Liver (tissue), 9 donors: ENCODE results near the gene RCOR2. TPM values are rescaled to one million over a fixed set of nuclear protein-coding genes. Genes with fewer than 3 reads are reported as not detected.

Experiments
- DNase-seq: peaks from one replicate; pipeline ENCODE4 v3.0.0-alpha.2; 2017; ENCODE audit warnings: low spot score
- H3K27ac ChIP-seq, 2 donors: one replicate each; pipeline ENCODE4 v1.7.0; 2013; ENCODE audit warnings: inconsistent platforms in 2 of 2, low read length in 2 of 2, control low read depth in 1 of 2, low read depth in 1 of 2, mild to moderate bottlenecking in 1 of 2
- H3K27me3 ChIP-seq, 4 donors: one replicate each; pipeline versions ENCODE4 v1.6.1 to v1.7.0; 2013; ENCODE audit warnings: low read length in 3 of 4, inconsistent platforms in 1 of 4, mild to moderate bottlenecking in 1 of 4, moderate library complexity in 1 of 4; ENCODE audit not compliant: control insufficient read depth in 4 of 4, insufficient read depth in 4 of 4
- H3K36me3 ChIP-seq, 4 donors: one replicate each; pipeline versions ENCODE4 v1.6.1 to v1.7.0; 2013; ENCODE audit warnings: low read length in 3 of 4, mild to moderate bottlenecking in 3 of 4, low read depth in 1 of 4, moderate library complexity in 1 of 4; ENCODE audit not compliant: control insufficient read depth in 4 of 4, insufficient read depth in 3 of 4
- H3K4me1 ChIP-seq, 4 donors: one replicate each; pipeline versions ENCODE4 v1.6.1 to v1.7.0; 2013; ENCODE audit warnings: low read length in 3 of 4, mild to moderate bottlenecking in 3 of 4, moderate library complexity in 1 of 4; ENCODE audit not compliant: control insufficient read depth in 4 of 4, insufficient read depth in 4 of 4
- H3K4me3 ChIP-seq, 3 donors: one replicate each; pipeline versions ENCODE4 v1.6.1 to v1.7.0; 2013; ENCODE audit warnings: low read length in 3 of 3, control low read depth in 1 of 3, low read depth in 1 of 3, mild to moderate bottlenecking in 1 of 3
- H3K9ac ChIP-seq, 2 donors: one replicate each; pipeline ENCODE4 v1.7.0; 2013; ENCODE audit warnings: low read length in 2 of 2, mild to moderate bottlenecking in 2 of 2, moderate library complexity in 2 of 2, control low read depth in 1 of 2, low read depth in 1 of 2
- H3K9me3 ChIP-seq, 4 donors: one replicate each; pipeline versions ENCODE4 v1.6.1 to v1.7.0; 2013; ENCODE audit warnings: low read length in 3 of 4; ENCODE audit not compliant: control insufficient read depth in 4 of 4
- CTCF ChIP-seq: fragments of 150-350 bp; IDR thresholded peaks from 2 replicates; pipeline ENCODE4 v1.5.1; 2017; ENCODE audit warnings: improper control_type of control experiment, low read depth, low read length; ENCODE audit not compliant: missing input control
- FOXA1 ChIP-seq: IDR thresholded peaks from 2 replicates; pipeline ENCODE4 v1.6.1; 2016; ENCODE audit warnings: antibody characterized with exemption
- FOXA2 ChIP-seq: IDR thresholded peaks from 2 replicates; pipeline ENCODE4 v1.6.1; 2016; ENCODE audit warnings: antibody characterized with exemption
- HNF4A ChIP-seq, 2 donors: conservative IDR thresholded peaks; 2 replicates each; pipeline ENCODE4 v1.6.1; 2016; ENCODE audit warnings: antibody characterized with exemption in 2 of 2, mild to moderate bottlenecking in 2 of 2
- HNF4G ChIP-seq: IDR thresholded peaks from 2 replicates; pipeline ENCODE4 v1.6.1; 2016; ENCODE audit warnings: antibody characterized with exemption
- JUND ChIP-seq, 2 donors: IDR thresholded peaks; 2 replicates each; pipeline ENCODE4 v1.6.1; 2016; ENCODE audit warnings: antibody characterized with exemption in 2 of 2
- MAX ChIP-seq: IDR thresholded peaks from 2 replicates; pipeline ENCODE4 v1.6.1; 2016; ENCODE audit warnings: antibody characterized with exemption
- NR2F2 ChIP-seq: IDR thresholded peaks from 2 replicates; pipeline ENCODE4 v1.6.1; 2016; ENCODE audit warnings: antibody characterized with exemption
- RAD21 ChIP-seq, 2 donors: IDR thresholded peaks; 2 replicates each; pipeline ENCODE4 v1.6.1; 2016; ENCODE audit warnings: antibody characterized with exemption in 2 of 2, mild to moderate bottlenecking in 2 of 2
- SP1 ChIP-seq: IDR thresholded peaks from 2 replicates; pipeline ENCODE4 v1.6.1; 2018; ENCODE audit warnings: antibody characterized with exemption, mild to moderate bottlenecking
- TAF1 ChIP-seq: conservative IDR thresholded peaks from 2 replicates; pipeline ENCODE4 v1.6.1; 2016; ENCODE audit warnings: antibody characterized with exemption, mild to moderate bottlenecking
- YY1 ChIP-seq: IDR thresholded peaks from 2 replicates; pipeline ENCODE4 v1.6.1; 2016; ENCODE audit warnings: antibody characterized with exemption, mild to moderate bottlenecking
- ZBTB33 ChIP-seq: IDR thresholded peaks from 2 replicates; pipeline ENCODE4 v1.6.1; 2016; ENCODE audit warnings: antibody characterized with exemption
- WGBS: extraction: QIAGEN DNeasy Blood & Tissue Kit; methylation state at CpG from one replicate; pipeline ENCODE4 v1.1.7; 2013; 5-methylcytosine and 5-hydroxymethylcytosine counted together
- polyA plus RNA-seq, 2 donors: library from polyadenylated mRNA; stranded (reverse) in 1 of 2; unstranded in 1 of 2; fragments of 200-250 nt in 1 of 2; fragments of >200 nt in 1 of 2; fragmentation: Nextera tagmentation in 1 of 2; extraction: Ambion mirVana in 1 of 2; gene quantifications; one replicate each; pipeline versions ENCODE4 v1.2.1 to v1.2.3, GENCODE V29; 2013 to 2015
- total RNA-seq, 2 donors: library from RNA; depleted of rRNA; stranded (reverse); fragments of >200 nt; gene quantifications; one replicate each; pipeline ENCODE4 v1.2.3, GENCODE V29; 2014
- donor health status: healthy.
- donor health status: healthy.
- donor health status: healthy.
- donor health status: healthy.
- donor health status: healthy.

The RCOR2 gene
- total and polyA plus RNA-seq, 4 donors = 0.05 to 0.19 TPM; not detected in 2

GRCh38 chr11:63913866-63914830 lies 2.8 kb downstream of the RCOR2 start:
- Histone ChIP-seq H3K4me3 (no peak overlapping the region), H3K9ac (no peak overlapping the region), H3K27me3 (peaks cover 0 to 3% (median 0%) of the 10 kb centered on the region in 4 donors), H3K4me1 (peaks cover 12 to 22% (median 19%) of the 10 kb centered on the region in 4 donors), H3K36me3 (peaks cover 0 to 1% (median 0%) of the 10 kb centered on the region in 4 donors), H3K9me3 (no peaks in the 10 kb centered on the region), H3K27ac (no peak overlapping the region)
- TF ChIP-seq FOXA1 (no peak), CTCF (no peak), JUND (IDR thresholded peaks at IDR 0.05) (no peak), FOXA2 (no peak), HNF4A (conservative IDR thresholded peaks at IDR 0.05) (no peak), SP1 (no peak), RAD21 (IDR thresholded peaks at IDR 0.05) (no peak), NR2F2 (no peak), ZBTB33 (no peak), MAX (no peak), TAF1 (no peak)
- no peak for DNase-seq
- WGBS = 91% methylated on average over 34 of the region's 34 CpGs

GRCh38 chr11:63912678-63913077 lies 4.3 kb downstream of the RCOR2 start:
- Histone ChIP-seq H3K9ac (no peak overlapping the region), H3K36me3 (peaks cover 5 to 10% (median 8%) of the 10 kb centered on the region in 4 donors), H3K27ac (no peak overlapping the region), H3K4me3 (no peak overlapping the region), H3K9me3 (no peaks in the 10 kb centered on the region), H3K27me3 (peaks cover 0 to 3% (median 0%) of the 10 kb centered on the region in 4 donors), H3K4me1 (peaks cover 10 to 16% (median 14%) of the 10 kb centered on the region in 4 donors)
- no peak for DNase-seq
- TF ChIP-seq HNF4A (conservative IDR thresholded peaks at IDR 0.05) (no peak), YY1 (no peak), JUND (IDR thresholded peaks at IDR 0.05) (no peak), ZBTB33 (no peak), NR2F2 (no peak), HNF4G (no peak), RAD21 (IDR thresholded peaks at IDR 0.05) (no peak), FOXA2 (no peak)
- 91% methylated on average over 7 of the region's 7 CpGs for WGBS
